K562 treated with DMSO at 1 percent for 4 hours (cell line): Measurements from ENCODE around the gene TMEM167B. TPM values are rescaled to one million over a fixed set of nuclear protein-coding genes. Genes with fewer than 3 reads are reported as not detected.

Experiments
- total RNA-seq: library from RNA; unstranded; fragments of 300-600 nt; gene quantifications from 2 replicates; pipeline ENCODE4 v1.2.3, GENCODE V29; 2022; ENCODE audit not compliant: insufficient read depth

The TMEM167B gene
- total RNA-seq, result 16.2 and 18.3 TPM in 2 replicates

DNA sequence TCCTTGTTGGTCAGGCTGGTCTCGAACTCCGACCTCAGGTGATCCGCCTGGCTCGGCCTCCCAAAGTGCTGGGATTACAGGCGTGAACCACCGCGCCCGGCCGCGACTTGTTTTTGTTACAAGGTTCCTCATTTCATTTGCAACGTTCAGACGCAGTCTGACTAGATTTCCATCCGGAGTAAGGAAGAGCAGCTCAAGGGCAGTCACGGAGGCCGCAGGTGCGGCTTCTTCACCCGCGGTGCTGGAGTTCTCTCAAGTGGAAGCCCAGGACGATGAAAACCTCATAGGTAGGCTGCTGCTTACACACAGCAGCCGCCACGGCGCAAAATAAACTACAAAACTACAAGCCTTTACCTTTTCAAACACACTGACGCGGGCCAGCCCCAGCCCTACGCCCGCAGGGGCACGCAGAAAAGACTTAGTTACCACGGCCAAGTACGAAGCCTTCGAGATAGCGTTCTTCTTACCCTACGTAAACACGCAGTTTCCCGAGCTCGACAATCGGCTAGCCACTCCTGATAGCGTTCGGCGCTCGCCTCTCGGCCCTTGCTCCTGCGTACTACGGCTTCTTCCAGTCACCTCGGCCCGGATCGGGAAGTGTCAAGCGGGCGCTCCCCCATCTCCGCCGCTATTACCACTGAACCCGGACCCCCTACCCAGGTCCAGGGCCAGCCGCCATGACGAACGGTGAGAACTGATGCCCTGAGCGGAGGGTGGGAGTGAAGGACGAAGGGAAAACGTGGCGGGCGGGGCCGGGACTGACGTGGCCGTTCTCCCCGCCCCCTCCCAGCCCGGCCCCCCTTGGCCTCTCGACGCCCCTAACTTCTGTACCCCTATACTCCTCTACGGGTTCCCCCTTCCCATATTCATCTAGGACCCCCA is at the start of gene TMEM167B:
TSS of gene TMEM167B (plus strand) at position 569 of the 882 bp plus-strand sequence. CDS start at position 678, 109 bp downstream.

GRCh38 chr1:109041621-109042468 is 48.7 kb upstream of the TMEM167B start, which contains the start of gene WDR47:
Gene WDR47 (minus strand): TSS chr1:109042102. CDS start chr1:109023512, 18,590 bp downstream.

DNA sequence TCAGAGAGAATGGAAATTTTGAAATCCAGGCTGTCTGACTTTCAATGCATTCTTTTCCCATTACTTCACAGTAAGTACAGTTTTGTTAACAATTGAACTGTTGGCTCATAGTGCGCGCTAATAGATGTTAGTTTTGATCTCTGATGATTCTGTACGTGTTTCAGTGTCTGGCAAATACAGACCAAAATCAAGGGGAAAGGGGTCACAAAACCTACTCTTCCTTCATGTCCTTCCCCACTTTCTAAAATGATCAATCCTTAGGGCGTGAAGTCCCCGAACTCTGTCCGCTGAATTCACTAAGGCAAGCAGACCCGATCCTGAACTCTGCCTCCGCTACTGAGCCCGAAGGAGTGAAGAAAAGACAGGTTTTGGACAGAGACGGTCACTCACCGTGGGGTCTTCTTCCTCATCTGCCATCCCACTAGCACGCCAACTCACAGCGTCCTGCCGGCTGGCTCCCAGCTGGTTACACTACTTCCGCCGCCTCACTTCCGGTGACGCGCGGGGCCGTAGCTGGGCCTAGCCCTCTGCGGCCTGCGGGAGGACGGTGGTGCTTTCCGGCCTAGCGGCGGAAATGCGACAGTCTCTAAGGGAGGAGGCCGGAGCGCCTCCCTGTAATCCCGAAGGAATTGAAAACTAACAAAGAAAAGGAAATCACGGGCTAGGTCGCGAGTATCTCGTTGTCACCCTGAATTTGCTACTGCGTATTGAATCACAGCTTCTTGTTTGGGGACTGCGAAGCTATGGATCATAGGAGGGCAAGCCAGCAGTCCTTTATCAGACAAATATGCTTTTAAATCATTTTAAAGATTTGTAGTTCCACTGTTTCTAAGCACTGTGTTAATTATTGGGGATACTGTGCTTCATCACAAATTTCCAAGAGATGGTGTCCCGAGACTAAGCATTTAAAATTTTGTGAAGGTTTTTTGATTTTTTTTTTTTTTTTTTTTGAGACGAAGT is 14.8 kb upstream of the TMEM167B start, which contains the start of gene TAF13:
TSS of gene TAF13 (minus strand) at position 473 of the 960 bp plus-strand sequence. CDS start at position 417, 56 bp downstream.

DNA sequence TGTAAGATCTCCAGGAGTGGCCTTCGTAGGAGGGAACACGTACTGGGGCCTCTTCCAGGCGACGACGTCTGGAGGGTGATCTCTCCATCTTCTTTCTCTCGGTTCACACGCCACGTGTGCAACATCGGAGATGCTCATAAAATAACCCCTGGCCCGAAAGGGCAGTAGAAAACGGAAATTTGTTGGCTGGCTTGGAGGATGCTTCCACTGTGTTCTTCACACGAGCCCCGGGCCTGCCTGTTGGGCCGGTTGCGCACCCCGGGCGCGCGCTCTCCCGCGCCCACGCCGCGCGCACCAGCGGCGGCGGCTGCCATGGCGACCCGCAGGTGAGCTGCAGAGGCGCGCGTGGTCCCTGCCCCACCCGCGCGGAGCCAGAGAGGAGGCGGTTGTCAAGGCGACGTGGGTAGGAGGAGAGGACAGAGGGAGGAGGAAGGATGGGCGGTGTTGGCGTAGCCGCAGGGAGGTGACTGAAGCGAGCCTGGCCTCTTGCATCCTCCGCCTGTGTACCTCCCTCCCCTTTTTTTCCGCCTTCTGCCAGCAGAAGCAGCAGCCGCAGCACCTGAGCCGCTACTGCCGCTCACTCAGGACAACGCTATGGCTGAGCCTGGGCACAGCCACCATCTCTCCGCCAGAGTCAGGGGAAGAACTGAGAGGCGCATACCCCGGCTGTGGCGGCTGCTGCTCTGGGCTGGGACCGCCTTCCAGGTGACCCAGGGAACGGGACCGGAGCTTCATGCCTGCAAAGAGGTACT is 23.2 kb downstream of the TMEM167B start, which contains the start of gene ELAPOR1:
TSS of gene ELAPOR1 (plus strand) at position 526 of the 752 bp plus-strand sequence. CDS start at position 595, 69 bp downstream.

Other genes starting within 250 kb of the TMEM167B start
- gene AKNAD1, start 233.7 kb upstream of the TMEM167B start, total RNA-seq, result not detected in 2 replicates
- gene GPSM2, start 213.8 kb upstream of the TMEM167B start, total RNA-seq, result 18.4 and 19.3 TPM in 2 replicates
- 11.8 and 17.1 TPM in 2 replicates for gene CLCC1, start 127.3 kb upstream of the TMEM167B start, total RNA-seq
- gene WDR47, start 48.7 kb upstream of the TMEM167B start, total RNA-seq, result 13.3 and 18.6 TPM in 2 replicates
- 36.1 and 41.9 TPM in 2 replicates for gene TAF13, start 14.8 kb upstream of the TMEM167B start, total RNA-seq
- 0.36 and 0.53 TPM in 2 replicates for gene ELAPOR1, start 23.4 kb downstream of the TMEM167B start, total RNA-seq
- gene SARS1, start 123.2 kb downstream of the TMEM167B start, total RNA-seq, result 573 and 625 TPM in 2 replicates
- 10.0 and 16.0 TPM in 2 replicates for gene CELSR2, start 158.8 kb downstream of the TMEM167B start, total RNA-seq
- 33.5 and 38.2 TPM in 2 replicates for gene PSRC1, start 192.4 kb downstream of the TMEM167B start, total RNA-seq
- gene MYBPHL, start 216.2 kb downstream of the TMEM167B start, total RNA-seq, result not detected in 2 replicates